NCI-H2171 (cell line): ENCODE results near the gene KIF3B.
"Not testable (repeated sequence)": the region's sequence is repeated elsewhere in the genome, so short reads cannot be mapped to it uniquely, and the experiment has no call there.

ENCODE experiments used
- DNase-seq: peaks from one replicate; lab custom pipeline; 2025; lab: John Stamatoyannopoulos, UW

The KIF3B gene

DNA sequence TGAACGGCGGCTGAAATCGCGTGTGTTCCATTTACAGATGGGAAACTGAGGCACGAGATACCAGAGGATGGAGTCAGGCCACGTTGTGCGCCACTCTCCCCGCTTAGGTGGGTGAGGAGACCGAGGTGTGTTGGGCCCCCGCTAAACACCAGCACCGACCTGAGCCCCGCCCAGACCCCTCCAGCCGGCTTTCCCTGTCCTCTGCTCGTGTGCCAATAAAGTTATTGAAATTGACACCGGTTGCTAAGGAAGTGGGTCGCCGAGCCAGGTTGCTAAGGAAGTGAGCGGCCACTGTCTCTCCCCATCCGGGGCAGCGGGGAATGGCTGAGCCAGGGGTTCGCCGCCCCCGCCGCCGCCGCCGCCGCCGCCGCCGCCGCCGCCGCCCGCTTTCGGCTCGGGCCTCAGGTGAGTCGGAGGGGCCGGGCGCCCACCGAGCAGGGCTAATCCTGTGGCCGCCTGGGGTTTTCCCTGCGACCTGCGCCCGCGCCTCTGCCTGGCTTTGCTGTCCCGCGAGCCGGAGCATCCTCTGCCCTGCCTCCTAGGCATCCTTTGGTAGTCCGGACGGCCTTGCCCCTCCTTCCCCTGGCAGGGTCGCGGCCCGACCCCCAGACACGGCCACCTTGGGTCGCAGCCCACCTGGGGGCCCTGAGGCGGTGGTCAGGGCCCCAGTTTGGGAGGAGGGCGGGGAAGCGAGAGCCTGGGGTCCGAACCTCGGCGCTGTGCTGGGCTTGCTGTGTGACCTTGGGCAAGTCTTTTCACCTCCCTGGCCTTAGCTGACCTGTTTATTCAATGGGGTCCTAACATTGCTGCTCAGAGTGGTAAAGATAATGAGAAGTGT lies at the start of gene KIF3B:
Gene KIF3B (plus strand): TSS at position 291 of the 838 bp plus-strand sequence. CDS start 32,127 bp downstream, outside the sequence.
- DNase-seq: peak; percentile 91

DNA sequence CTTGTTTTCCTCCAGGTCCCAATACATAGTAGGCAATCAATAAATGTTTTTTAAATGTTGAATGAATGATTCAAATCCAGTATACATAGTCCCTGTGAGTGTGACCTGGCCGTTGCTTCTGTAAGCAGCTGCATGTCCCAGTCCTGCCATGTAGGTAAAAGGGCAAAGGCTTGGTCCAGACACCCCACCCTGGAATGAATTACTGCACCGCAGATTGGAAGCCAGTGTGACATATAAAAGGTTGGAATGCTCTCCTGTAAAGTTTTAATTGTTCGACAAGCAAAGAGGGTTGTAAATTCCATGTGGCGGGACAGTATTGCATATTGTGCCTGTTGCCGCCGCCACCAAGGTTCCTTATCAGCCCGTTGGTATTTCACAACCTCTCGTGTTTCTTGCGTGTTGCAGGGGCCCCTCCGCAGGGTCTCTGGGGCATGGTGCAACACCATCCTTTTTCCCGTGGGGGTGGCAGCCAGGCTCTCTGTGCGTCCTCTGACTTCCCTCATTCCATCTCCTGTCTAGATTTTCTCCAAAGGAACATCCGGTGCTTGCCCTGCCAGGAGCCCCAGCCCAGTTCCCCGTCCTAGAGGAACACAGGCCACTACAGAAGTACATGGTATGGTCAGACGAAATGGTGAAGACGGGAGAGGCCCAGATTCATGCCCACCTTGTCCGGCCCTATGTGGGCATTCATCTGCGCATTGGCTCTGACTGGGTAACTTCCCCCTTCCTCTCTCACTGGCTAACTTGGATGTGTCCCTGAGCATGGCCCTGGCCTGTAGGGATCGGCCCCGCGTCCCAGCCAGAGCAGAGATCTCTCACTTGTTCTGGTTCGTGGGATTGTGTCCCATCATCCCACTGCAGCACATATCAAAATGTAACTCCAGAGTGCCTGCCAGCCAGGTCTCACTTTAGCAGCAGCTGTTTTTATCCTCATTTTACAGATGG lies 49.4 kb upstream of the KIF3B start:
- no peak for DNase-seq

- DNase-seq: no peak
These were observed 48.2 kb upstream of the KIF3B start for GRCh38 chr20:32229251-32229747.

DNA sequence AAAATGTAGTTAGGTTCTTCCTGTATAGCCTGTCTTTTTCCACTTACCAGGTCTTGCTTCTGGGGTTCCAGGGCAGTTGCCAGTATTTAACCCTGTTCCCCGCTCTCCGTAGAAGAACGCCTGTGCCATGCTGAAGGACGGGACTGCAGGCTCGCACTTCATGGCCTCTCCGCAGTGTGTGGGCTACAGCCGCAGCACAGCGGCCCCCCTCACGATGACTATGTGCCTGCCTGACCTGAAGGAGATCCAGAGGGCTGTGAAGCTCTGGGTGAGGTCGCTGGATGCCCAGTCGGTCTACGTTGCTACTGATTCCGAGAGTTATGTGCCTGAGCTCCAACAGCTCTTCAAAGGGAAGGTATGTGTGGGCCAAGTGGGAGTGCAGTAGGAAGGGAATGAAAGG lies 46.7 kb upstream of the KIF3B start:
- DNase-seq: no peak

GRCh38 chr20:32231245-32231644 lies 46.2 kb upstream of the KIF3B start:
- no peak for DNase-seq

DNA sequence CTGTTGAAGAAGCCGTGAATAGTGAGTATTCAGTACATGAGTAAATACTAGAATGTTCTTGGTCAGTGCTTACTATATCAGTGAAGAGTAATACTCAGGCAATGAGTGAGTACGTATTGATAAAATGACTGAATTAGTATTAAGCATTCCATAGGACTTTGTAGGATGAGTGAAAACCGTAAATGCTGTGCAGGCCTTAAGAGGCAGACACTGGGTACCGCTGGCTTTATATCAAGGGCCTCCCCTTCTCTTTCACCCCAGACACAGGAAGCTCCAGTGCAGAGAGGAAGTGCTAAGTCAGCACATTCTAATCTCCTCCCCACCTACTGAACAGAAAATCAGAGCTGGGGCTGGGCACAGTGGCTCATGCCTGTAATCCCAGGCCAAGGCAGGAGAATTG lies 45.6 kb upstream of the KIF3B start:
- DNase-seq: no peak

- no peak for DNase-seq
These were observed 45.0 kb upstream of the KIF3B start for GRCh38 chr20:32232326-32232886.

DNA sequence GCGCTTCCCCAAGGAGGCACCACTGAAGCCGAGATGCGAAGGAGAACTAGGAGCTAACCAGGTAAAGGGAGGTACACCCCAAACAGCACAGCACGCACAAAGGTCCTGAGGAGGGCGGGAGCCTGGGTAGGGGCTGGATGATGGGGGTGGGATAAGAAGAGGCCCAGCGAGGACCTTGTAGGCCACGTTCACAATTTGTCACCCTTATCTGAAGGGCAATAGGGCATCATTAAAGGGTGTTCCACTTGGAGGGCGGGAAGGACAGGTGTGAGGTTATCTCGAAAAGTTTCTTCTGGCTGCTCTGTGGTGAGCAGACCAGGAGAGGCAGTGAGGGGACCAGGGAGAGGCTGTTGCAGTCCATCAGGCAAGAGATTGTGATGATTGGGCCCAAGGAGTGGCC lies 44.2 kb upstream of the KIF3B start:
- no peak for DNase-seq

- DNase-seq: no peak
These were observed 43.2 kb upstream of the KIF3B start for GRCh38 chr20:32234135-32234808.

- no peak for DNase-seq
These were observed 42.0 kb upstream of the KIF3B start for GRCh38 chr20:32235331-32236047.

DNA sequence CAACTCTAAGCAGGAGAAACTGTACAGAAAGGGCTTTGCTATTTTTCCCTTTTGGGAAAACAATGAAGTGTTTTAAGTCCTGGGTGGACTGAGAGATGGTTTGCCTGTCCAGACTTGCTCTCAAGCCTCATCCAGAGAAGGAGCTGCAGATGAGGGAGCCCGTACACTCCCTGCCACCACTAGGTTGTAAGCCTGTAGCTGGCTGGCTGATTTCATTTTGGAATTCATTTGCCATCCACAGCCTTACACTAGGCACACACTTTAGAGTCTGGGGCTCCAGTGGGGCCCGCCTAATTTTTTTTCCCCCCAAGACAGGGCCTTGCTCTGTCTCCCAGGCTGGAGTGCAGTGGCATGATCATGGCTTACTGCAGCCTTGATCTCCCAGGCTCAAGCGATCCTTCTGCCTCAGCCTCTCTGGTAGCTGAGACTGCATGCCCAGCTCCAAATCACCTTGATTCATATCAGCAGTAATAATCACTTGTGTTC lies 41.4 kb upstream of the KIF3B start:
- DNase-seq: no peak

- no peak for DNase-seq
These were observed 40.6 kb upstream of the KIF3B start for GRCh38 chr20:32236819-32237218.

- DNase-seq: no peak
These were observed 40.0 kb upstream of the KIF3B start for GRCh38 chr20:32237419-32237818.

DNA sequence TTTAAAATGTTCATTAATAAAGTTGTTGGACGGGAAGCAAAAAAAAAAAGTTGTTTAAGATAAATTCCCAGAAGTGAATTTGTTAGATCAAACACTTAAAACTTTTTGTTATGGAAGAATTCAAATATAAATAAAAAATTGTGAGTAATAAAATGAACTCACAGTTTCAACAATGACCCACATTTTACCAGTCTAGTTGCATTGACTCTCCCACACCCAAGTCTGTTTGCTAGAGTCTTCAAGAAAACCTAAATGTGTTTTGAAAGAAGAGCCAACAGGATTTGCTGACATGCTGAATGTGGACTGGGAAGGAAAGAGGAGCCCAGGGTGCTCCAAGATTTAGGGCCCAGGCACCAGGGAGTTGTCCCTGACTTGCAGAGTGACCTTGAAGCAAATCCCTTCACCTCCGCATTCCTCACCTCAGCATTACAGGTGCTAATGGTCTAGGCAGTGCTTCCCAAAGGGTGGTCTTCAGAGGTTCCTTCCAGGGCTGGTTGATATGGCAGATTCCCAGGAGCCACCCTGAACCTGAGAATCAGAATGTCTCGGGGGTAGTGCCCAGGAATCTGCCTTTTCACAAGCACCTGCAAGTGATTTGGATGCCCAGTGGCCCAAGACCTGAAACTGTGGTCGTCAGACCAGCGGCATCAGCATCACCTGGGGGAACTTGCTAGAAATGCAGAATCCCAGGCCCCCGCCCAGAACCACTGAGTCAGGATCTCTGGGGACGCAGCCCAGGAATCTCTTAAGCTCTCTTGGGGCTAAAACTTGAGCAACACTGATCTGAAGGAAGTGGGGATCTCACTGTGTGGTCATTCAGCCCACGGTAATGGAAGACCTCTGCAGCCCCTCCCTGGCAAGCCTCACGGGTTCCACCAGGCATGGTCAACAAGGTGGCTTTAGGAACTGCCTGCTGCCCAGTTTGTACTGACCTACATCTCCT lies 38.7 kb upstream of the KIF3B start:
- no peak for DNase-seq

GRCh38 chr20:32240205-32240604 lies 37.2 kb upstream of the KIF3B start:
- DNase-seq: no peak

GRCh38 chr20:32241807-32242206 lies 35.6 kb upstream of the KIF3B start:
- no peak for DNase-seq

GRCh38 chr20:32244150-32244823 lies 33.2 kb upstream of the KIF3B start:
- no peak for DNase-seq

GRCh38 chr20:32244959-32245358 lies 32.5 kb upstream of the KIF3B start:
- DNase-seq: no peak

GRCh38 chr20:32246208-32246607 lies 31.2 kb upstream of the KIF3B start:
- DNase-seq: not testable (repeated sequence)
